ENCODE results near the gene RNF7.
"Not testable (repeated sequence)": the region's sequence is repeated elsewhere in the genome, so short reads cannot be mapped to it uniquely, and the experiment has no call there.

RNF7 gene

DNA sequence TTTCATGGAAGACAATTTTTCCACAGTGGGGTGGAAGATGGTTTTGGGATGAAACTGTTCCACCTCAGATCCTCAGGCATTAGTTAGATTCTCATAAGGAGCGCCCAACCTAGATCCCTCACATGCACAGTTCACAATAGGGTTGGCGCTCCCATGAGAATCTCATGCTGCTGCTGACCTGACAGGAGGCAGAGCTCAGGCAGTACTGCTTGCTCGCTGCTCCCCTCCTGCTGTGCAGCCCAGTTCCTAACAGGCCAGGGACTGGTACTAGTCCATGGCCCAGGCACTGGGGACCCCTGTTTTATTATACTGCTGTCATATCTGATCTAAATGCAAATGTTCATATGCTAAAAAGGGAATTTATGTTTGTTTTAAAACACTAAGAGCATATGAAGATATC lies 15.3 kb downstream of the RNF7 start:
- TF ChIP-seq CTCF (IDR thresholded peaks at IDR 0.05; ENCODE audit: low read depth, low read length) = no peak
- Histone ChIP-seq H3K27me3 (ENCODE audit: insufficient read depth, low read depth, severe bottlenecking) (no peaks in the 10 kb centered on the region), H3K9me3 (ENCODE audit: severe bottlenecking) (no peaks in the 10 kb centered on the region), H3K36me3 (no peaks in the 10 kb centered on the region), H3K27ac (no peak overlapping the region), H3K4me3 (ENCODE audit: low read depth, low read length) (no peak overlapping the region)
- no peak for DNase-seq

- Histone ChIP-seq H3K36me3 (no peaks in the 10 kb centered on the region), H3K27me3 (ENCODE audit: insufficient read depth, low read depth, severe bottlenecking) (no peaks in the 10 kb centered on the region)
- DNase-seq = no peak
Observed at GRCh38 chr3:141754032-141754431, 15.9 kb downstream of the RNF7 start.

GRCh38 chr3:141762552-141762951 lies 24.5 kb downstream of the RNF7 start:
- H3K27me3 ChIP-seq (ENCODE audit: insufficient read depth, low read depth, severe bottlenecking); H3K9me3 ChIP-seq (ENCODE audit: severe bottlenecking); H3K36me3 ChIP-seq; H3K4me3 ChIP-seq (ENCODE audit: low read depth, low read length); DNase-seq; H3K27ac ChIP-seq: not testable (repeated sequence)

More at GRCh38 chr3:141754032-141754431, 15.9 kb downstream of the RNF7 start:
- no peak for TF ChIP-seq CTCF (IDR thresholded peaks at IDR 0.05; ENCODE audit: low read depth, low read length)
- no peak overlapping the region for H3K27ac ChIP-seq
- H3K4me3 ChIP-seq (ENCODE audit: low read depth, low read length) = no peak overlapping the region
- no peaks in the 10 kb centered on the region for H3K9me3 ChIP-seq (ENCODE audit: severe bottlenecking)

- H3K4me3 ChIP-seq (ENCODE audit: low read depth, low read length) = no peak within 1 kb of the TSS
- H3K36me3 ChIP-seq = no peaks in the 10 kb centered on the region
- no peaks in the 10 kb centered on the region for H3K27me3 ChIP-seq (ENCODE audit: insufficient read depth, low read depth, severe bottlenecking)
- DNase-seq = no peak
- no peaks in the 10 kb centered on the region for H3K9me3 ChIP-seq (ENCODE audit: severe bottlenecking)
- no peak within 1 kb of the TSS for H3K27ac ChIP-seq
- no peak for TF ChIP-seq CTCF (IDR thresholded peaks at IDR 0.05; ENCODE audit: low read depth, low read length)
Observed at GRCh38 chr3:141763088-141763750, 25.1 kb downstream of the RNF7 start, which contains the start of gene GRK7. TSS of gene GRK7 (plus strand) at chr3:141763408. CDS start at chr3:141778285, 14,877 bp downstream.

GRCh38 chr3:141764045-141764444 lies 25.9 kb downstream of the RNF7 start:
- H3K9me3 ChIP-seq (ENCODE audit: severe bottlenecking) = no peaks in the 10 kb centered on the region
- no peak for TF ChIP-seq CTCF (IDR thresholded peaks at IDR 0.05; ENCODE audit: low read depth, low read length)
- no peak overlapping the region for H3K4me3 ChIP-seq (ENCODE audit: low read depth, low read length)
- no peaks in the 10 kb centered on the region for H3K27me3 ChIP-seq (ENCODE audit: insufficient read depth, low read depth, severe bottlenecking)
- H3K27ac ChIP-seq = no peak overlapping the region
- no peak for DNase-seq
- H3K36me3 ChIP-seq = no peaks in the 10 kb centered on the region

DNA sequence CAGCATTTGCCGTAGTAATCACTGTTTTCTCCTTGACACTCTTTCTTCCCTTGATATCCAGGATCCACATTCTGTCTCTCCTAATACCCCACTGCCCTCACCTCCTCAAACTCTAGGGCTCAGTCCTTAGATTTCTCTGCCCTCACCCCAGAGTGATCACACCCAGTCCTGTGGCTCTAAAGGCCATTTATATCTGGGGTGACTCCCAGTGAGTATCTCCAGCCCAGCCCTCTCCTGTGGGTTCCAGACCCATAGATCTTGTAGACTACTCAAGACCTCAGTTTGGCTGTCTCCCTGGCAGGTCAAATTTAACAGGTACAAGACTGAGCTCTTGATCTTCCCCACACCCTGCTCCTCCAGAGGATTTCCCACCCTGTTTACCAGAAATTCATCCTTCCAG lies 26.4 kb downstream of the RNF7 start:
- Histone ChIP-seq H3K36me3 (no peaks in the 10 kb centered on the region), H3K9me3 (ENCODE audit: severe bottlenecking) (no peaks in the 10 kb centered on the region), H3K27me3 (ENCODE audit: insufficient read depth, low read depth, severe bottlenecking) (no peaks in the 10 kb centered on the region), H3K4me3 (ENCODE audit: low read depth, low read length) (no peak overlapping the region), H3K27ac (no peak overlapping the region)
- TF ChIP-seq CTCF (IDR thresholded peaks at IDR 0.05; ENCODE audit: low read depth, low read length) = no peak
- no peak for DNase-seq

Data from WERI-Rb-1 (cell line).